Globus pallidus (tissue), 1 donor: ENCODE data around the gene CHN1.

ENCODE experiments used
- DNase-seq: peaks from one replicate; pipeline ENCODE4 v3.0.0-alpha.2; 2015; ENCODE audit warnings: low spot score

CHN1 gene

DNA sequence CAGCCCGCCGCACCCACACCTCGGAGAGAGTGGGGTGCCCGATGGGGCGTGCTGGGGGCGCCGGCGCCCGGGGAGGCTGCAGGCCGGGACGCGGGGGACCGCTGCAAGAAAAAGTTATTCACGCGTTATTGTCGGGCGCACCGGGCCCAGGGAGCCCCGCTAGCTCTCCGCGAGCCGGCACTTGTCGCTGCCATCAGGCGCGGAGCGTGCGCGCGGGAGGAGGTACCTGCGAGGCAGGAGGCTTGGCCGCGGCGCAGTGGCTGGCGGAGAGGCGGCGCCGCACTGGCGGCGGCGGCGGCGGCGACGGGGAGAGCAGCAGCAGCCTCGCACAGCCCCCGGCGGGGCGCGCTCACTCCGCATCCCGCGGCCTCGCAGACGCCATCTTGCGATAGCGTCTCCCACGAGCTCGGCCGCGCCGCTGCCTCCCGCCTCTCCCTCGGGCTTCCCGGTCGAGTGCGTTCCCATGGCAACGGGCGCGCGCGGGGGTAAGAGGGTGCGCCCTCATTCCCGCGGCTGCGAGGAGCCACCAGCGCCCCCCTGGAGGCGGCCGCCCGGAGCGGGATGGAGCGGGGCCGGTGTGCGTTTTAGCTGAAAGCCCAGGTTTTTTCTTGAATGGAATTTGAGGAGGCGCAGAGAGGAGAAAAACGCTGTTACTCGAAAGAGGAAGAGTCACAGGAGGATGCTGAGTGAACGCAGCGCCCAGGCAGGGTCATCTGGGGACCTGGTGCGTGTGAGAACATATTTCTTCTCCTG lies at the start of gene CHN1:
CHN1 (minus strand) TSS at position 402 of the 753 bp plus-strand sequence. CDS start 469 bp downstream, outside the sequence.
- DNase-seq, result peak; percentile 88

GRCh38 chr2:175054340-175054739 lies 49.2 kb upstream of the CHN1 start:
- no peak for DNase-seq

- DNase-seq, result no peak
These were observed 44.5 kb upstream of the CHN1 start for GRCh38 chr2:175049661-175050060.

DNA sequence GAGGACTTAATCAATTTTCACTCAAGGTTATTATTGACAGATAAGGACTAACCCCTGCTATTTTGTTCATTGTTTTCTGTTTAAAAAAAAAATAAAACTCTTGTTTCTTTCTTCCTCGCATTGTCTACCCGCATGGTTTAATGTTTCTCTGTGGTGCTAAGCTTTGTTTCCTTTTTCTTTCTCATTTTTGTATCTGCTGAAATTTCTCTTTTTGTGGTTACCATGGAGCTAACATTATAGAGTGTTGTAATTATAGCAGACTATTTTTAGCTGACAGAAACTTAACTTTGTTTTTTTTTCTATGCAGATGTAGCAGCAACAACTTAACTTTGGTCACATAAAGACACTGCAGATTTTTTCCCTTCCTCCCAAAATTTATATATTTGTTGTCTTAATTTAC lies 43.1 kb upstream of the CHN1 start:
- DNase-seq, result no peak

- no peak for DNase-seq
These were observed 34.3 kb upstream of the CHN1 start for GRCh38 chr2:175039490-175039889.

GRCh38 chr2:175039031-175039430 lies 33.9 kb upstream of the CHN1 start:
- no peak for DNase-seq

- DNase-seq, result no peak
These were observed 32.8 kb upstream of the CHN1 start for GRCh38 chr2:175037941-175038340.

DNA sequence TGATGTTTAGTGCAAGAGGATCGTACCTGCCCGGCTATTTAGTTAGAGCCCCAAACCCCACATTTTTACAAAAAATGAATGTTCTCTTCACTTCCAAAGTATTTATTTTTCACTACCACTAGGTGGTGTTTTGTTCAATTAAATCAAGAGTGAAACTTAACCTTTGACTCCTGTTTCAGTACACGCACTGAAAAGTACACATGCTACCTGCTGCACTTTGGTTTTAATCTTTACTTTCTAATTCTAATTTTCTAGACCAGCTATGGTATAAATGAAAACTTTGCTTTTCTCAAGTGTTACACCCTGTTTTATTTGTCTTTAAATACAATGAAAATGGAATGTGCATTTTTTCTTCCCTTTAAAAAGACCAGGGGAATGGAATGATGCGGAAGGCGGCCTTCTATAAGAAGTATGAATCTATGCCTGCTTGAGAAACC lies 31.4 kb upstream of the CHN1 start:
- peak; percentile 23 for DNase-seq

- DNase-seq, result no peak
These were observed 30.6 kb upstream of the CHN1 start for GRCh38 chr2:175035806-175036205.

DNA sequence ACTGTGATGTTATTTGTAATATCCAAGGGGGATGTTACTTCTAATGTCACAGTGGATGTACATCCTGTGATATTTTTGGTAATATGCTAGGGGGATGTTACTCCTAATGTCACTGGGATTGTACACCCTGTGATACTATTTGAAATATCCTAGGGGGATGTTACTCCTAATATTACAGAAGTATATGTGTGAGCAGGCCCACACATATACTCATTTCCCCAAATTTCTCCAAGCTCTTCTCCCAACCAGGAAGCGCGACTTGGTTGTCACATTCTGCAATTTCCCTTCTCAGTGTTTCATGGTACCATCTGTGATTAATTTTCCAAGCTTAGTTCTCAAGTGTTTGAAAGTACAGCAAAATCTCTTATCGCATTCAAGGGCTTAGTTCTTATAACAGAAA lies 29.5 kb upstream of the CHN1 start:
- no peak for DNase-seq

DNA sequence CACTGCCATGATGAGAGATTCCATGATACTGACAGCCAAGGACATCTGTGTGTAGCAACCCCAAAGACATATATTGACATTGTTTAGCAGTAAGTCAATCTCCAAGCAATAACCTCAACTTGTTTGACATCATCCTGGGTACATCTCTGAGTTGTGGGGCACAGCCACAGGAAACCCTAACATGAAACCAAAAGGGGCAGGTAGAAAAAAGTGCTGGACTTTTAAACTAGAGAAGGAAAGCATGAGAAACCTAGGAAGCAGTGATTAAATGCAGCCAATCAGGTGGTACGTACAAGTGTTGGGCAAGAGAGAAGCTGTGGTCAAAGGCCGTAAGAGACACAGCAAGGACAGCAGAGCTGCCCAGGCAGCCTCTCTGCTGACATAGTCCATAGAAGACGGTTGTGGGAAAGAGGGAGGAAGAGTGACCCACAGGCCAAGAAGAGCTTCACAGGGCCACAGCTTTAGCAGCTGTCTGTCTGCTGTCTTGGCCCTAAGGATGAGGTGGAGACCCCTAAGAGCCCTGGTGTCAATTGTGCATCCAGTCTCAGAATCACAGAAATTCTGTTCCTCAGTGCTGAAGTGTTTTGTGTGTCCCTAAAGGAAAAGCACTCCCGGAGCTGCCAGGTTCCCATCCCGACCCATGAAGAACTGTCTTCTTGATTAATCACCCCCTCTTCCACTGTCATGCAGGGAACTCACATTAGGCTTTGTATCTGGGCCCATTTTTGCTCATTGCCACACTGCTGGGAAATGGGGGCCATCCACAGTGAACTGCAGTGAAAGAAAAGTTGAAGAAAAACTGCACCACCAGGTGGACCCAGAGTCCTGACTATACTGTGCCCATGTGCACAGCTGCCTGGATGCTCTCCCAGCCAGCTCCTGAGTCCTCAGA lies 25.4 kb upstream of the CHN1 start:
- DNase-seq, result no peak

DNA sequence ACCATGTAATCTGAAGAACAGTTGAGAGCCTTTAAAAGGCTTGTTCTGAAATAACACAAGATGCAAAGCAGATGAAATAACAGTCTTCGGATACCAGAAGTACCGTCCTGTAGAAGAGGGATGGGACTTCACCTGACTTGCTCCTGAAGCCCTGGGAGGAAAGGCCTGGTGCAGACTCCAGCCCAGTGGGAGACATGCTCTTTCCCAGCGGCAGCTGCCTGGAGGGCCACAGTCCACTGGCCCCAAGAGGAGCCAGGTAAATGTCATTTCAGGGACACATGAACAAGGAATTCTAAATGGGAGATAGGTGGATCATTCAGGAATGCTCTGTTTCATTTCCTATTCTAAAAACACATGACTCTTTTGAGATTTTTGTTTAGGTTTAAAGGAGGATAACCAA lies 22.6 kb upstream of the CHN1 start:
- DNase-seq, result no peak

DNA sequence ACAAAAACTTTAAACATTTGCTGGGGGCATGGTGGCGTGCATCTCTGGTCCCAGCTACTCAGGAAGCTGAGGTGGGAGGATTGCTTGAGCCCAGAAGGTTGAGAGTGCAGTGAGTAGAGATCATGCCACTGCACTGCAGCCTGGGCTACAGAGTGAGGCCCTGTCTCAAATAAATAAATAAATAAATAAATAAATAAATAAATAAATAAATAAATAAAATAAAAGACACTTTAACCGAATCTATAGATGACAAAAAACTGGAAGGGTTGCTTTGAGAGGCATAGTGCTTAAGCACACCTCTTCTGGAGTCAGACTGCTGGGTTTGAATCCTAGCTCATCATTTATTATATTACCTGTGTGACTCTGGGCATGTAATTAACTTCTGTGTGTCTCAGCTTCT lies 21.2 kb upstream of the CHN1 start:
- DNase-seq, result no peak

GRCh38 chr2:175025946-175026345 lies 20.8 kb upstream of the CHN1 start:
- DNase-seq, result no peak

GRCh38 chr2:175025233-175025632 lies 20.1 kb upstream of the CHN1 start:
- DNase-seq, result no peak

- no peak for DNase-seq
These were observed 17.7 kb upstream of the CHN1 start for GRCh38 chr2:175022923-175023322.

DNA sequence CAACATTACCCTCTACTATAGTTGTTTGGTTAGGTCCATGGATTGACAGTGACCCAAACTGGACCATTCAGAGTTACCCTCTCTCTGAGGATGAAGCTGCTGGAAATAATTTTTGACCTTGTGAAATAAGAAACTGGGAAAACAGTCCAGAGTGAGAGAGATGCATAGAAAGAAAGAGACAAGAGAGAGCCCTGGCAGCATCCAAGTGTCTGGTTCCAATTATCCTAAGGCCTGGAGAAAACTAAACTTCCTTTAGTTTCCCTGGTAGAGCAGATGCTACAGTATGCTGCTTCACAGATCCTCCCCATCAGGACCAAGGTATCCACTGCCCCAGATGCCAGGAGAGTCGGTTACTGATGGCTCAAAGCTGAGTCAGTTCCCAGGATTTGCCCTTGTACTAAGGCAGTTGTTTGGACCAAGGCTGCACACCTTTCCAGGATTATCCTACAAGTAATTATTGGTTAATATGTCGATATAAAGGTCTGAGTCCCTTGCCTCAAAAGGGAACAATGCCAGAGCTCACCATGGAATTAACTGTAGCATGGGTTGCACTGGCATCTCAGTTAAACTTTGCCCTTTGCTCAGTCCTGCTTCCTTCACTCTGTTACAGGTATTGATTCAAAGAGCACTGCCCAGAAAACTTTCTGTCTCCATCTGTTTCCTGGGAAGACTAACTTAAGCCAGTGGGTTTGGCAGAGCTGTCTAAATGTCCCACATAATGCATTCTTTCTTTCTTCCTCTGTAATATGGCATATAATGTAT lies 14.6 kb upstream of the CHN1 start:
- no peak for DNase-seq

GRCh38 chr2:175017618-175018414 lies 12.6 kb upstream of the CHN1 start:
- DNase-seq, result no peak

DNA sequence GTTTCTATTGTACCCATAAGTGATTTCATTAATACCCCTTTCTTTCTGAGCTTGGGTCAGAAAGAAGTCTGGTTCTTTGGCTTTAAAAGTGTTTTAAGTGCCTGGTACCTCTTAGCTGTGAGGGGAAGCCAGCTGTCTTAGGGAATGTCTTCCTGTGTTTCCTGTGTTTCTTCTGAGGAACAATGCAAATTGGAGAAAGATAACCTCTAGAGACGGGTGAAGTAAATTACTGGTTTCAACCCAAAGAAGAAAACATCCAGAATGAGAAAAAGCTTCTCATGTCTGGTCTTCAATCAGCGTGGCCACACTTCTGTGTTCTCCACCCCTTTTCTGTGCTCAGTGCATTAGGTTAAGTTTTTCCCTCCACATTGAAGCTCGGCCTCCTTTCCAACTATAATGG lies 10.2 kb upstream of the CHN1 start:
- no peak for DNase-seq

- no peak for DNase-seq
These were observed 7.3 kb upstream of the CHN1 start for GRCh38 chr2:175012516-175012915.

DNA sequence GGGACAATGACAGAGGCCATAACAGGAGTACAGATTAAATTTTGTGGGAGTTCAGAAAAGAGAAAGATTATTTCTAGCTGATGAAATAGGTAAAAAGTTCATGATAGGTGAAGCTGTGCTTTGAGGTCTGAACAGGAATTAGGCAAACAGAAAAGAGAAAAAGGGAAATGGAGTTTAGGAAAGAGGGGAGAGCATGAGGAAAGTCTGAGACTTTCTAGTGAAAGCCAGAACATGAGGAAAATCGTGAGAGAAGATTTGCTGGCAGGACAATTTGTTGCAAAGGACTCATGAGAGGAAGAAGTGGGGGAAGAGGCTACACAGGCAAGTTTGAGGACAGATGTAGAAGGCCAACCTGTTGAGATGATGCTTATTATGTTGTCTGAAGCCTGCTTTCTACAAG lies 6.3 kb upstream of the CHN1 start:
- no peak for DNase-seq

GRCh38 chr2:175010848-175011254 lies 5.7 kb upstream of the CHN1 start:
- no peak for DNase-seq
